Measurements from ENCODE around the gene ANKRD42. TPM values are rescaled to one million over a fixed set of nuclear protein-coding genes. Genes with fewer than 3 reads are reported as not detected.

Gene ANKRD42
- polyA plus RNA-seq, 3 donors: 4.3 to 6.2 (median 6.1) TPM

- Histone ChIP-seq H3K4me1 (ENCODE audit: control insufficient read depth in 1 of 2, insufficient read depth in 2 of 2, low read length in 2 of 2) (peaks cover 10 to 13% of the 10 kb centered on the region in 2 donors), H4K20me1 (ENCODE audit: insufficient read depth, low read length) (no peaks in the 10 kb centered on the region), H3K9ac (ENCODE audit: insufficient read depth, low read length, poor library complexity, severe bottlenecking) (no peak overlapping the region), H3K36me3 (replicated peaks in 1 of 2; ENCODE audit: control insufficient read depth in 1 of 2, insufficient read depth in 2 of 2, low read length in 2 of 2) (peaks cover 20 to 37% of the 10 kb centered on the region in 2 donors), H3K4me2 (replicated peaks; ENCODE audit: extremely low read depth, low read length, poor library complexity, severe bottlenecking) (no peak overlapping the region), H2AFZ (ENCODE audit: insufficient read depth, low read depth, low read length, poor library complexity, severe bottlenecking) (no peak overlapping the region), H3K9me3 (replicated peaks in 1 of 2; ENCODE audit: control insufficient read depth in 1 of 2, insufficient read depth in 1 of 2, low read length in 2 of 2) (no peaks in the 10 kb centered on the region), H3K27ac (ENCODE audit: low read depth in 1 of 2, low read length in 2 of 2) (no peak overlapping the region), H3K79me2 (ENCODE audit: insufficient read depth, low read length) (peaks cover 8% of the 10 kb centered on the region), H3K4me3 (replicated peaks in 1 of 3; ENCODE audit: low read depth in 2 of 3, low read length in 3 of 3) (no peak overlapping the region), H3K27me3 (ENCODE audit: control insufficient read depth in 2 of 2, insufficient read depth in 2 of 2, low read length in 2 of 2) (no peaks in the 10 kb centered on the region)
- no CpG with 5 or more reads among the region's 1 CpG for WGBS (ENCODE audit: insufficient coverage)
- Mint-ChIP-seq H3K9me3 (no peaks in the 10 kb centered on the region), H3K36me3 (peaks cover 39 to 49% of the 10 kb centered on the region in 2 donors), H3K4me1 (peaks cover 20% of the 10 kb centered on the region), H3K27ac (no peak overlapping the region), H3K27me3 (ENCODE audit: low read depth in 3 of 3) (peaks cover 0 to 1% (median 1%) of the 10 kb centered on the region in 3 donors), H3K4me3 (no peak overlapping the region)
- no peak for TF ChIP-seq CTCF (IDR thresholded peaks at IDR 0.05)
- intact Hi-C loops (cut with micrococcal nuclease): no loop called here
- DNase-seq: no peak
Observed at GRCh38 chr11:83200035-83200434, 6.5 kb downstream of the ANKRD42 start.

GRCh38 chr11:83205608-83206185, 12.2 kb downstream of the ANKRD42 start:
- Histone ChIP-seq H3K27me3 (ENCODE audit: control insufficient read depth in 2 of 2, insufficient read depth in 2 of 2, low read length in 2 of 2) (no peaks in the 10 kb centered on the region), H3K4me2 (replicated peaks; ENCODE audit: extremely low read depth, low read length, poor library complexity, severe bottlenecking) (no peak overlapping the region), H3K4me1 (ENCODE audit: control insufficient read depth in 1 of 2, insufficient read depth in 2 of 2, low read length in 2 of 2) (no peaks in the 10 kb centered on the region), H3K27ac (ENCODE audit: low read depth in 1 of 2, low read length in 2 of 2) (no peak overlapping the region), H3K79me2 (ENCODE audit: insufficient read depth, low read length) (no peaks in the 10 kb centered on the region), H3K9ac (ENCODE audit: insufficient read depth, low read length, poor library complexity, severe bottlenecking) (no peak overlapping the region), H2AFZ (ENCODE audit: insufficient read depth, low read depth, low read length, poor library complexity, severe bottlenecking) (no peak overlapping the region), H3K4me3 (replicated peaks in 1 of 3; ENCODE audit: low read depth in 2 of 3, low read length in 3 of 3) (no peak overlapping the region), H3K9me3 (replicated peaks in 1 of 2; ENCODE audit: control insufficient read depth in 1 of 2, insufficient read depth in 1 of 2, low read length in 2 of 2) (no peaks in the 10 kb centered on the region), H4K20me1 (ENCODE audit: insufficient read depth, low read length) (no peaks in the 10 kb centered on the region), H3K36me3 (replicated peaks in 1 of 2; ENCODE audit: control insufficient read depth in 1 of 2, insufficient read depth in 2 of 2, low read length in 2 of 2) (peaks cover 22 to 41% of the 10 kb centered on the region in 2 donors)
- peaks cover 0 to 1% (median 1%) of the 10 kb centered on the region in 3 donors for H3K27me3 Mint-ChIP-seq (ENCODE audit: low read depth in 3 of 3)
- H3K27ac Mint-ChIP-seq: no peak overlapping the region
- intact Hi-C loops (cut with micrococcal nuclease): no loop called here
- H3K4me3 Mint-ChIP-seq: no peak overlapping the region
- H3K4me1 Mint-ChIP-seq: peaks cover 4% of the 10 kb centered on the region
- no peak for DNase-seq
- WGBS (ENCODE audit: insufficient coverage): no CpG with 5 or more reads among the region's 3 CpGs
- no peak for TF ChIP-seq CTCF (IDR thresholded peaks at IDR 0.05)
- peaks cover 58 to 61% of the 10 kb centered on the region in 2 donors for H3K36me3 Mint-ChIP-seq
- peaks cover 0 to 2% (median 0%) of the 10 kb centered on the region in 7 donors for H3K9me3 Mint-ChIP-seq

Measured in CD14-positive monocyte (primary cell).